Stimulated activated CD4-positive, alpha-beta T cell treated with anti-CD3 and anti-CD28 coated beads, Interleukin-4, amount 100 ng/mL, for 4 hours (primary cell): Measurements from ENCODE around the gene MFAP3.
"Not testable (repeated sequence)": the region's sequence is repeated elsewhere in the genome, so short reads cannot be mapped to it uniquely, and the experiment has no call there.

ENCODE experiments used
- DNase-seq, 2 experiments: peaks; one replicate each; pipeline ENCODE4 v3.0.0-alpha.2; 2020

Gene MFAP3

GRCh38 chr5:154038707-154039457 lies at the start of gene MFAP3, which contains the start of gene FAM114A2:
Gene MFAP3, plus strand, starts transcription at chr5:154038967. Its CDS starts 10,756 bp downstream, at chr5:154049723.
Gene FAM114A2, minus strand, starts transcription at chr5:154038910. Its CDS starts 3,957 bp downstream, at chr5:154034953.
- DNase-seq, result peak; percentile 82 to 85

GRCh38 chr5:153991168-153991567 lies 47.6 kb upstream of the MFAP3 start:
- DNase-seq, result no peak

- no peak for DNase-seq
These were observed 40.8 kb upstream of the MFAP3 start for GRCh38 chr5:153998010-153998409.

GRCh38 chr5:153998768-153999167 lies 40.0 kb upstream of the MFAP3 start:
- DNase-seq, result no peak

GRCh38 chr5:153999995-154000394 lies 38.8 kb upstream of the MFAP3 start:
- no peak for DNase-seq

GRCh38 chr5:154000703-154001102 lies 38.1 kb upstream of the MFAP3 start:
- DNase-seq, result no peak

- no peak for DNase-seq
These were observed 36.7 kb upstream of the MFAP3 start for GRCh38 chr5:154002093-154002492.

- no peak for DNase-seq
These were observed 36.2 kb upstream of the MFAP3 start for GRCh38 chr5:154002511-154003020.

GRCh38 chr5:154005648-154006047 lies 33.1 kb upstream of the MFAP3 start:
- DNase-seq, result no peak

- DNase-seq, result no peak
These were observed 28.1 kb upstream of the MFAP3 start for GRCh38 chr5:154010660-154011059.

GRCh38 chr5:154015071-154015693 lies 23.6 kb upstream of the MFAP3 start:
- DNase-seq, result no peak

- DNase-seq, result not testable (repeated sequence)
These were observed 19.8 kb upstream of the MFAP3 start for GRCh38 chr5:154018919-154019318.

GRCh38 chr5:154025951-154026350 lies 12.8 kb upstream of the MFAP3 start:
- no peak for DNase-seq

GRCh38 chr5:154031937-154032489 lies 6.8 kb upstream of the MFAP3 start:
- no peak for DNase-seq

GRCh38 chr5:154034944-154035343 lies 3.8 kb upstream of the MFAP3 start:
- DNase-seq, result no peak

GRCh38 chr5:154038261-154038706 lies 483 bp upstream of the MFAP3 start:
- peak; percentile 11 to 15 for DNase-seq

GRCh38 chr5:154039458-154039829 lies 677 bp downstream of the MFAP3 start:
- DNase-seq, result no peak

- DNase-seq, result no peak
These were observed 4.0 kb downstream of the MFAP3 start for GRCh38 chr5:154042766-154043165.

- DNase-seq, result no peak
These were observed 5.3 kb downstream of the MFAP3 start for GRCh38 chr5:154044099-154044498.

- DNase-seq, result no peak
These were observed 5.8 kb downstream of the MFAP3 start for GRCh38 chr5:154044581-154044980.

- DNase-seq, result no peak
These were observed 7.7 kb downstream of the MFAP3 start for GRCh38 chr5:154046486-154046885.

- no peak for DNase-seq
These were observed 8.6 kb downstream of the MFAP3 start for GRCh38 chr5:154047324-154047723.

- no peak for DNase-seq
These were observed 10.9 kb downstream of the MFAP3 start for GRCh38 chr5:154049636-154050035.

- DNase-seq, result no peak
These were observed 14.7 kb downstream of the MFAP3 start for GRCh38 chr5:154053468-154053867.
